ENCODE measurements around the gene SLC38A10. TPM values are rescaled to one million over a fixed set of nuclear protein-coding genes. Genes with fewer than 3 reads are reported as not detected.

The SLC38A10 gene
- total and polyA plus RNA-seq, 2 of the 4 experiments (the other 2 are of a cell fraction): 12.7 to 46.7 TPM

DNA sequence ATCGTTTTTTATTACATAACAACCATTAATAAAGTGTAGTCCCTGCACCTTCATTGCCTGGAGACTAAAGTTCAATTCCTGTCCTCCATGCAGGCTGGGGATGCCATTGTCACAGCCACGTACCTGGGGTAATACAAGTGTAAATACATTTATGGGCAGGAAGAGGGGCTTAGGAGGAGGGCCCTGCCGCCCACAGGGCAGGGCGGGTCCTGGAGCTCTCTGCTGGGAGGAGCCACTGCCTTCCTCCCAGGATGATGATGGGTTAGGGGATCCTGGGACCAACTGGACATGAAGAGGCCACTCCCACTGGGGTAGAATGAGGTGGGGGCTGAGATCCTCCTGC lies 44.1 kb upstream of the SLC38A10 start:
- ATAC-seq (ENCODE audit: low read depth) (no peak), DNase-seq (no peak)
- Histone ChIP-seq H3K79me1 (ENCODE audit: low read depth in 1 of 2, low read length in 2 of 2) (peaks cover 0 to 25% of the 10 kb centered on the region in 2 experiments; a peak in 3 of 4 replicates), H3K27ac (ENCODE audit: insufficient read depth, low read length) (no peak overlapping the region), H2BK15ac (ENCODE audit: low read depth, low read length) (no peak overlapping the region), H3K4me1 (ENCODE audit: control insufficient read depth, insufficient read depth, low read length) (peaks cover 17% of the 10 kb centered on the region), H2BK120ac (ENCODE audit: low read depth, low read length) (no peak overlapping the region), H4K20me1 (ENCODE audit: insufficient read depth, low read length) (peaks cover 48% of the 10 kb centered on the region), H3K56ac (ENCODE audit: extremely low read depth, insufficient read depth, low read length) (no peak overlapping the region), H3K18ac (ENCODE audit: low read depth, low read length) (no peak overlapping the region), H4K8ac (ENCODE audit: low read depth in 2 of 2, low read length in 2 of 2) (no peak overlapping the region), H3K36me3 (ENCODE audit: control insufficient read depth, insufficient read depth, low read length) (peaks cover 6% of the 10 kb centered on the region), H3K4me3 (ENCODE audit: insufficient read depth, low read depth, low read length) (no peak overlapping the region), H3K23ac (ENCODE audit: low read depth, low read length) (no peak overlapping the region), H3K9me1 (ENCODE audit: insufficient read depth, low read length) (0 out of 2 replicates have a peak, but pooled peaks cover 5% of the 10 kb centered on the region), H2BK20ac (ENCODE audit: low read depth, low read length) (no peak overlapping the region), H3K14ac (replicated peaks; ENCODE audit: low read depth, low read length) (no peak overlapping the region), H2AK5ac (ENCODE audit: low read depth, low read length) (peak overlapping the region; percentile 64; the same call in 1 of the 2 replicates), H2BK5ac (ENCODE audit: low read depth, low read length, poor library complexity, severe bottlenecking) (no peak overlapping the region), H3K4ac (ENCODE audit: low read depth, low read length) (no peak overlapping the region), H3K9ac (ENCODE audit: low read depth, low read length) (no peak overlapping the region), H3K9me3 (ENCODE audit: control insufficient read depth, insufficient read depth, low read length) (no peaks in the 10 kb centered on the region), H2AFZ (replicated peaks; ENCODE audit: low read length, poor library complexity) (no peak overlapping the region), H4K91ac (ENCODE audit: insufficient read depth, low read depth, low read length) (no peak overlapping the region), H4K5ac (ENCODE audit: low read depth, low read length) (no peak overlapping the region), H2AK9ac (replicated peaks; ENCODE audit: low read depth, low read length, poor library complexity) (no peak overlapping the region), H3K27me3 (ENCODE audit: control insufficient read depth, insufficient read depth, low read length) (peaks cover 10% of the 10 kb centered on the region), H3K4me2 (ENCODE audit: low read depth, low read length) (no peak overlapping the region)
- TF ChIP-seq MXI1 (IDR thresholded peaks at IDR 0.05; ENCODE audit: borderline replicate concordance, low read depth, low read length) (no peak), MAZ (IDR thresholded peaks at IDR 0.05; ENCODE audit: borderline replicate concordance, low read depth, low read length) (no peak), CEBPB (IDR thresholded peaks at IDR 0.05; ENCODE audit: low read depth, low read length) (no peak), MAFK (IDR thresholded peaks at IDR 0.05; ENCODE audit: low read depth, low read length) (no peak), NFE2L2 (IDR thresholded peaks at IDR 0.05; ENCODE audit: low read depth, low read length) (no peak), BHLHE40 (IDR thresholded peaks at IDR 0.05; ENCODE audit: low read depth, low read length) (no peak), RAD21 (IDR thresholded peaks at IDR 0.05; ENCODE audit: low read length) (no peak), POLR2A (IDR thresholded peaks at IDR 0.05; ENCODE audit: low read depth, low read length) (no peak), FOS (IDR thresholded peaks at IDR 0.05; ENCODE audit: low read depth, low read length) (no peak), SMC3 (IDR thresholded peaks at IDR 0.05; ENCODE audit: low read depth, low read length) (no peak), RCOR1 (IDR thresholded peaks at IDR 0.05; ENCODE audit: insufficient replicate concordance, low read length) (no peak)
- TF ChIP-seq, protein P1, sequence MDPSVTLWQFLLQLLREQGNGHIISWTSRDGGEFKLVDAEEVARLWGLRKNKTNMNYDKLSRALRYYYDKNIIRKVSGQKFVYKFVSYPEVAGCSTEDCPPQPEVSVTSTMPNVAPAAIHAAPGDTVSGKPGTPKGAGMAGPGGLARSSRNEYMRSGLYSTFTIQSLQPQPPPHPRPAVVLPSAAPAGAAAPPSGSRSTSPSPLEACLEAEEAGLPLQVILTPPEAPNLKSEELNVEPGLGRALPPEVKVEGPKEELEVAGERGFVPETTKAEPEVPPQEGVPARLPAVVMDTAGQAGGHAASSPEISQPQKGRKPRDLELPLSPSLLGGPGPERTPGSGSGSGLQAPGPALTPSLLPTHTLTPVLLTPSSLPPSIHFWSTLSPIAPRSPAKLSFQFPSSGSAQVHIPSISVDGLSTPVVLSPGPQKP (IDR thresholded peaks at IDR 0.05; ENCODE audit: borderline replicate concordance, low read depth, low read length): no peak
- TF ChIP-seq, protein P2, sequence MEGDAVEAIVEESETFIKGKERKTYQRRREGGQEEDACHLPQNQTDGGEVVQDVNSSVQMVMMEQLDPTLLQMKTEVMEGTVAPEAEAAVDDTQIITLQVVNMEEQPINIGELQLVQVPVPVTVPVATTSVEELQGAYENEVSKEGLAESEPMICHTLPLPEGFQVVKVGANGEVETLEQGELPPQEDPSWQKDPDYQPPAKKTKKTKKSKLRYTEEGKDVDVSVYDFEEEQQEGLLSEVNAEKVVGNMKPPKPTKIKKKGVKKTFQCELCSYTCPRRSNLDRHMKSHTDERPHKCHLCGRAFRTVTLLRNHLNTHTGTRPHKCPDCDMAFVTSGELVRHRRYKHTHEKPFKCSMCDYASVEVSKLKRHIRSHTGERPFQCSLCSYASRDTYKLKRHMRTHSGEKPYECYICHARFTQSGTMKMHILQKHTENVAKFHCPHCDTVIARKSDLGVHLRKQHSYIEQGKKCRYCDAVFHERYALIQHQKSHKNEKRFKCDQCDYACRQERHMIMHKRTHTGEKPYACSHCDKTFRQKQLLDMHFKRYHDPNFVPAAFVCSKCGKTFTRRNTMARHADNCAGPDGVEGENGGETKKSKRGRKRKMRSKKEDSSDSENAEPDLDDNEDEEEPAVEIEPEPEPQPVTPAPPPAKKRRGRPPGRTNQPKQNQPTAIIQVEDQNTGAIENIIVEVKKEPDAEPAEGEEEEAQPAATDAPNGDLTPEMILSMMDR (conservative IDR thresholded peaks at IDR 0.05; ENCODE audit: low read depth, low read length): no peak
- TF ChIP-seq, protein P3, sequence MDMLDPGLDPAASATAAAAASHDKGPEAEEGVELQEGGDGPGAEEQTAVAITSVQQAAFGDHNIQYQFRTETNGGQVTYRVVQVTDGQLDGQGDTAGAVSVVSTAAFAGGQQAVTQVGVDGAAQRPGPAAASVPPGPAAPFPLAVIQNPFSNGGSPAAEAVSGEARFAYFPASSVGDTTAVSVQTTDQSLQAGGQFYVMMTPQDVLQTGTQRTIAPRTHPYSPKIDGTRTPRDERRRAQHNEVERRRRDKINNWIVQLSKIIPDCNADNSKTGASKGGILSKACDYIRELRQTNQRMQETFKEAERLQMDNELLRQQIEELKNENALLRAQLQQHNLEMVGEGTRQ (IDR thresholded peaks at IDR 0.05; ENCODE audit: low read depth, low read length): no peak
- 33% methylated on average over 1 of the region's 4 CpGs; no CpG with 5 or more reads in 1 of the 2 experiments for WGBS, 2 experiments (ENCODE audit: extremely low coverage in 2 of 2, insufficient read length in 1 of 2)
- BruUV-seq (replicated peaks): no TSS peak
- ChIA-PET POLR2A (ENCODE audit: unreplicated experiment) (no interaction called here), CTCF (no interaction called here)
- dilution Hi-C loops (cut with HindIII; ENCODE audit: low sequenced_read_pairs, unreplicated experiment) (no loop called here), in situ Hi-C loops (cut with MboI; ENCODE audit: low sequenced_read_pairs) (no loop called here), intact Hi-C loops (cut with micrococcal nuclease) (no loop called here)

All from IMR-90 (cell line).